CD4-positive, alpha-beta T cell treated with Interleukin-6 at 100 ng/mL for 8 hours (primary cell): ENCODE measurements around the gene ECHS1.
A peak's percentile ranks its signal among the peaks of the same experiment; 100 is the strongest.
"Not testable (repeated sequence)": the region's sequence is repeated elsewhere in the genome, so short reads cannot be mapped to it uniquely, and the experiment has no call there.

Source experiments
- DNase-seq: peaks from one replicate; pipeline ENCODE4 v3.0.0-alpha.2; 2020; ENCODE audit warnings: mixed read lengths, low spot score

ECHS1 gene

DNA sequence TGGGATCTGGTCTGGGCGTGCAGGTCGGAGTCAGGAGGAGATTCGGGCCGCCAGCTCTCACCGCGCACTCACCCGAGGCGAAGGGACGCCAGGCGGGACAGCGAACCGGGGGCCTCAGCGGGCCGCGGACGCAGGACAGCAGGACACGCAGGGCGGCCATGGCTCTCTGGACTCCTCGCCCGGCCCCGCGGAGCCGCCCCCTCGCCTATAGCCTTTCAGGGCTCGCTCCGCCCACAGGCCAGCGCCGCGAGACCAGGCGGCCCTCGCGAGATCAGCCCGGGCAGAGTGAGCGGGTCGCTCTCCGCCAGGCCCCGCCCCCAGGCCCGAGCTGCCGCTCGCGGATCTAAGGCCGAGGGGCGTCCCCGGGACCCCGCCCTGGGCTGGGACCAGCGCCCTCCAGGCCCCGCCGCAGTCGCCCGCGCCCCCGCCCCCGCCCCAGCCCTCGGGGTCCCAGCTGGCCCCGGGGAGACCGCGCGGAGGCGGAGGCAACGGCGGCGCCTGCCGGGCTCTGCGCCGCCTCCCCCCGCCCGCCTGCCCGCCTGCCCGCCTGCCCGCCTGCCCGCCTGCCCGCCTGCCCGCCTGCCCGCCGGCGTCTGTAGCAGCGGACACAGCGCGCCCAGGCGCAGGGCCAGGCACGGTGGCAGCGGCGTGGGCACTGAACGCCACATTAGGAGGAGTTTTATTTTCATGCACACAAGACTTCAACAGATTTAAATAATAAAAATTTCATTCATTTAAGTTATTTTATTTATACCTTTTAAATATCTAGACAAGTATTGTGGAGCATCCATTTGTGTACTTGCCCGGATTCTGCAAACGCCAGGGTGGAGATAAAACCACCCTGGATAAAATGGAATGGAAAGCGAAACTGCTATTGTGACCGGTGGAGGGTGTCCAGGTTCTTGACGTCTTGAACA is at the start of gene ECHS1:
TSS of gene ECHS1 (minus strand) at position 181 of the 917 bp plus-strand sequence. CDS start at position 160, 21 bp downstream.
- peak; percentile 91 for DNase-seq

GRCh38 chr10:133422223-133422806 is 49.2 kb upstream of the ECHS1 start:
- no peak for DNase-seq

DNA sequence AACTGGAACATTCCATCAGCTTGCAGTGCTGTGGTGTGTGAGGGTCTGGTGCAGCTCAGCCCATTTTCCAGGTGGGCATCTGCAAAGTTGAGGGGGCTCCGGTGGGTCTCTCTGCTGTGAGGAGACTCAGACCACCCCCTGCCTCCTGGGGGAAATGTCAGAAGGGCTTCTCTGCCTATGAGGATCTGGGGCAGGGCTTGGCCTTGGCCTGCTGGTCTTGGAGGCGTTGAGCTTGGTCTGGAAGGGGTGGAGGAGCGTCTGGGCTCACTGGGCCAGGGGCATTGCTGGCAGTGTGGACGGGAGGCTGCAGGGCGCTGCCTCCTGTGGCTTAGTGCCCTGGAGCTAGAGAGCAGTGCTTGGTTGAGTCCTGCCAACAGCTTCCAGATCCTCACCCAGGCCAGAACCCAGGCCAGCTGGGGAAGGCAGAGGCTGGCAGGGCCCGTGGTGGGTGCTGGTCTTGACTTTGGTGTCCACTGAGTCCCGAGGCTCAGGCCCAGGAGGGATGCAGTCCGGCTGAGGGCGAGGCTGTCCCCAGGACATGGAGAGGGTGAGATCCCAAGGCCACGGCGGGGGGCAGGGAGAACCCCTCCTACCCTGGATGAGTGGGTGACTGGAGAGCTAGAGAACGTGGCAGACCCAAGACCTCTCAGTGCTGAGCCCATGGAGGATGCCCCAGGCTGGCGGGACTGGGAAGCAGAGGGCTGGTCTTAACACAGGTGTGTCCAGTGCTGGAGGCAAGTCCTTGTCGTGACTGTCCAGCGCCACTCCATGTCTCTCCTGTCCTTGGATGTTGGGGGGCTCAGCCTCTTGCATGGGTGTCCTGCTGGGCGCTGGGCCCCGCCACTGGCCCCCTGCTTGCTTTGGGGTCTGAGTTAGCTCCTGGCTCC is 48.4 kb upstream of the ECHS1 start:
- DNase-seq = no peak

DNA sequence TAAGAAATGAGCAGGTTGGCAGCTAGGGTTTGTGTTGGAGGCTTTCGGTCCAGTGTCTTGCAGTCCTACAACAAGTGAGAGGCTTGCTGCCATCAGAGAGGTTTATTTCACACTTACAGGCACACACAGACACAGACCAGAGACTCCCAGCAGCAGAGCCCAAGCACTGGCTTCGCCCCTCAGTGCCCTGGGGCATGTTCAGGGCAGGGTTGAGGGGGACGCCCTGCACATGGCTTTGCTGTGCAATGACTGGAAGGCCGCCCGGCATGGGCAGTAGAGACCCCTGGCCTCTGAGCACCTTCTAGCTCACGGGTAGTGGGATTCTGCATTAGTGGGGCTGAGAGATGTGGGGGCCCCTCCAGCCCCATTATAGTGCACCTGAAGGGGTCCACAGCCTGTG is 47.4 kb upstream of the ECHS1 start:
- DNase-seq = no peak

DNA sequence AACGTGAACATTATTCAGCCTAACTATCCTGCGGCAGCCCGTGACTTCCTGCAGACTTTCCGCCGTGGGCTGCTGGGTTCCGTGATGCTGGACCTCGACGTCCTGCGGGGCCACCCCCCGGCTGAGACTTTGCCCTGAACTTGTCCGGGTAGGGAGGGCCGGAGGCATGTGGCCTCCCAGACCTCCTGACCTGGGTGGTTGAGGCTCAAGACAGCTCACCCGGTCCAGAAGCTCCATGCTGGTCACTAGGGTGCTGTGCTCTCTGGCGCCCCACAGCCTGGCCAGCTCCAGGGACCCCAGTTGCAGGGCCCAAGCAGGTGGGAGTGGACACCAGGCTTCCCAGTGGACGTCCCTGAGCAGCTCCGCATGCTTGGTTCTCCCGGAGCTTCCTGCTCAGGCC is 46.9 kb upstream of the ECHS1 start:
- DNase-seq = no peak

GRCh38 chr10:133419211-133419950 is 46.2 kb upstream of the ECHS1 start:
- DNase-seq = no peak

DNA sequence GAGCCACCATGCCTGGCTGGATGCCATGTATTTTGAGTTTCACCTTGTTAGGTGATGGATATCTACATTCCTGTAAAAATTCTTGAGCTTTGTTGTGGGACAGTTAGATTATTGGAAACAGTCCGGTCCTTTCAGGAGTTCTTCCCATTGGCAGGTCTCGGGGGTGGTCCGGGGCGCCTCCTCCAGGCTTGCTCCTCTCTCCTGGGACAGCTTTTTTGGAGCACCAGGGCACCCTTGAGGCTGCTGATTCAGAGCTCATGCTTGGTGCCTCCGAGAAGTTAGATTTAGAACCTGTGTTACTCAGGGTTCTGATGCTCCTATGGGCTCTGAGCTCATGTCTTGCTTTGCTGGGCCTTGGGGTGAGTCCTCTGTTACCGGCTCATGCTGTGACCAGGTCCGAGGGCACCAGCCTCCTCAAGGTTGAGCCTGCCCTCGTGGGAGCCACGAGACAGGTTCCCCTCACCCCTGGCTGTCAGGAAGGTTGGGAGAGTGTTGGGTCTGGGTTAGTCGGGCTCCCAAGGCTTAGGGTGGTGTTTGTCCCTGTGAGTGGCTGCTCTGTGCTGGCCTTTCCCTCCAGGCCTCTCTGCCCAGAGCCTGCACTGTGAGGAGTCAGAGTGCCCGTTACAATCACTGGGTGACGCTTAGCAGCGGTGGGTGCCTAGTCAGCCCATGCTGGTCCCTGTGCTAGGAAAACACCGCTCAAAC is 45.3 kb upstream of the ECHS1 start:
- DNase-seq = no peak

DNA sequence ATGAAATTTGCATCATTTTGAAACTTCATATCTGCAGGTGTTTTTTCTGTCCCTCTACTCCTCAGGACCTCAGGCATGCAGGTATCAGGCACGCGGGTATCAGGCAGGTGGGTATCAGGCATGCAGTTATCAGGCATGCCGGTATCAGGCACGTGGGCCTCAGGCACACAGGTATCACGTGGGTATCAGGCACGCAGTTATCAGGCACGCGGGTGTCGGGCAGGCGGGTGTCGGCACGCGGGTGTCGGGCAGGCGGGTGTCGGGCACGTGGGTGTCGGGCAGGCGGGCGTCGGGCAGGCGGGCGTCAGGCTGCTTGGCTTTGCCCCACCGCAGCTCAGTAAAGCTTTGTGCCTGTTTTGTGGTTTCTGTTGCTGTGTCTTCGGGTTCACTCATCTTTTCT is 42.6 kb upstream of the ECHS1 start:
- no peak for DNase-seq

DNA sequence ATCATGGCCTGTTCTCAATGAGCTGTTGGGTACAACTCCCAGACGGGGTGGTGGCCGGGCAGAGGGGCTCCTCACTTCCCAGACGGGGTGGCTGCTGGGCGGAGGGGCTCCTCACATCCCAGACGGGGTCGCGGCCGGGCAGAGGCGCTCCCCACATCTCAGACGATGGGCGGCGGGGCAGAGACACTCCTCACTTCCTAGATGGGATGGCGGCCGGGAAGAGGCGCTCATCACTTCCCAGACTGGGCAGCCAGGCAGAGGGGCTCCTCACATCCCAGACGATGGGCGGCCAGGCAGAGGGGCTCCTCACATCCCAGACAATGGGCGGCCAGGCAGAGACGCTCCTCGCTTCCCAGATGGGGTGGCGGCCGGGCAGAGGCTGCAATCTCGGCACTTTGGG is 41.2 kb upstream of the ECHS1 start:
- DNase-seq = not testable (repeated sequence)

DNA sequence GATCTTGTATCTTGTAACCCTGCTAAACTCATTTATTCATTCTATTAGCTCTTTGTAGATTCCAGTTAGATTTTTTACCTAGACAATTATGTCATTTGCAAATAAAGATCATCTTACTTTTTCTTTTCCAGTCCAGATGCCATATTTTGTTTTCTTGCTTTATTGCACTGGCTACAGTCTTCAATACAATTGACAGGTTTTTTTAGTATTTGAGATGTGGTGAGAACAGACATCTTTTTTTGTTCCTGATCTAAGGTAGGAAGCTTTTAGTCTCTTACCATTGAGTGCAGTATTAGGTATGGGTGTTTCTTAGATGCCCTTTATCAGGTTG is 39.2 kb upstream of the ECHS1 start:
- no peak for DNase-seq

GRCh38 chr10:133411523-133412380 is 38.6 kb upstream of the ECHS1 start:
- no peak for DNase-seq

DNA sequence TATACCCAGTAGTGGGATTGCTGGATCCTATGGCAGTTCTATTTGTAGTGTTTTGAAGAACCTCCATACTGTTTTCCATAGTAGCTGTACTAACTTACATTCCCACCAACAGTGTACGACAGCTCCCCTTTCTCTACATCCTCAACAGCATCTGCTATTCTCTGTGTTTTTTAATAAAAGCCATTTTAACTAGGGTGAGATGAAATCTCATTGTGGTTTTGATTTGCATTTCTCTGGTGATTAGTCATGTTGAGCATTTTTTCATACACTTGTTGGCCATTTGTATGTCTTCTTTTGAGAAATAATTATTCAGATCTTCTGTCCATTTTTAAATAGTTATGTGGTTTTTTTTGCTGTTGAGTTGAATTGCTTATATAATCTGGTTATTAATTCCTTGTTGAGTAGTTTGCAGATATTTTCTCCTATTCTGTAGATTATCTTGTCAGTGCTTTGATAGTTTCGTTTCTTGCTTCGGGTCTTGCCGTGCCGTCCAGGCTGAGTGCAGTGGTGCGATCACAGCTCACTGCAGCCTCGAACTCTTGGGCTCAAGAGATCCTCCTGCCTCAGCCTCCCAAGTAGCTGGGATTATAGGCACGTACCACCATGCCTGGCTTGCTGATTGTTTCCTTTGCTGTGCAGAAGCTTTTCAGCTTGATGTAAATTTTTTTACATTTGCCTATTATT is 32.8 kb upstream of the ECHS1 start:
- no peak for DNase-seq

- no peak for DNase-seq
Observed at GRCh38 chr10:133405272-133405671, 32.1 kb upstream of the ECHS1 start.

DNA sequence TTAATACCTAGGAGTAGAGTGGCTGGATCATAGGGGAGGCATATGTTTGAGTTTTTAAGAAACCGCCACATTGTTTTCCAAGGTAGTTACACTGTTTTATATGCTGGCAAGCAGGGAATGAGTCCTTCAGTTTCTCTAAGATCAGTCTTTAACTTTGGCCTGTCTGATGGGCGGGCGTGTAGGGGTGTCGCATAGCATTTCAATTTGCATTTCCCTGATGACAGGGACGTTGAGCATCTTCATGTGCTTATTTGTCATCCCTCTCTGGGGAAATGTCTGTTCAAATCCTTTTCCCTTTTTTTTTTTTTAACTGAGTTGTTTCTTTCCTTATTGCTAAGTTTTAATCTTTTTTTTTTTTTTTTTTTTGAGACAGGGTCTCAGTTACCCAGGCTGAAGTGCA is 30.6 kb upstream of the ECHS1 start:
- DNase-seq = no peak

- no peak for DNase-seq
Observed at GRCh38 chr10:133403359-133403758, 30.2 kb upstream of the ECHS1 start.

- no peak for DNase-seq
Observed at GRCh38 chr10:133401981-133402725, 29.0 kb upstream of the ECHS1 start.

GRCh38 chr10:133401500-133401899 is 28.3 kb upstream of the ECHS1 start:
- DNase-seq = no peak

- no peak for DNase-seq
Observed at GRCh38 chr10:133400624-133401424, 27.7 kb upstream of the ECHS1 start.
